NCI-H1694 treated with DMSO at 0.1 percent for 48 hours (cell line): ENCODE results near the gene ENPP6.
"Not testable (repeated sequence)": the region's sequence is repeated elsewhere in the genome, so short reads cannot be mapped to it uniquely, and the experiment has no call there.

ENCODE experiments used
- DNase-seq: peaks from one replicate; lab custom pipeline; 2025; lab: John Stamatoyannopoulos, UW

Gene ENPP6

DNA sequence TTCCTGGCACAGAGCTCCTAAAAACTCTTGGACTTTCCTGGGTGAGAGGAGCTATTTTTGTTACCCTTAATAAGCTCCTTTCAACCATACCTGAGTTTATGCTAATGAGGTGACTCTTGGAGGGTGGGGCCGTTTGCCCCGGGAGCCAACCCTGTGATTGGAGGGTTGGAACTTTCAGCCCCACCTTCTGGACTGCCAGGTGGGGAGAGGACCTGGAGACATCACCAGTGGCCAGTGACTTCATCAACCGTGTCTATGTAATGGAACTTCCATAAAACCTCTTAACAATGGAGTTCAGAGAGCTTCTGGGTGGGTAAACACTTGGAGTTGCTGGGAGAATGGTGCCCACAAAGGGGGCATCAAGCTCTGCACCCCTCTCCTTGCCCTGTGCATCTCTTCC is 17.9 kb upstream of the ENPP6 start:
- DNase-seq = no peak

DNA sequence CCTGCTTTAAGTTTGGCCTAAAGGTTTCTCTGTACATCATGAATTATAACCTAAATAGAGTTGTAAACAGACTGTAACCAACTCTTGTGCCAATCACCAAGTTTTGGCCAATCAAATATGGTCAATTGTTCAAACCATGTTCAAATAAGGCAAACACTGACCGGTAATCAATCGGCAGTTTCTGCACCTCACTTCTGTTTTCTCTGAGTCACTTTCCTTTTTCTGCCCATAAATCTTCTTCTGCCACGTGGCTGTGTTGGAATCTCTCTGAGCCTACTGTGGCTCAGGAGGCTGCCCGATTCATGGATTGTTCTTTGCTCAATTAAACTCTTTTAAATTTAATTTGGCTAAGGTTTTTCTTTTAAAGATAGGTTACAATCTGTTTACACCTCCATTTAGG is 16.5 kb upstream of the ENPP6 start:
- DNase-seq = no peak

DNA sequence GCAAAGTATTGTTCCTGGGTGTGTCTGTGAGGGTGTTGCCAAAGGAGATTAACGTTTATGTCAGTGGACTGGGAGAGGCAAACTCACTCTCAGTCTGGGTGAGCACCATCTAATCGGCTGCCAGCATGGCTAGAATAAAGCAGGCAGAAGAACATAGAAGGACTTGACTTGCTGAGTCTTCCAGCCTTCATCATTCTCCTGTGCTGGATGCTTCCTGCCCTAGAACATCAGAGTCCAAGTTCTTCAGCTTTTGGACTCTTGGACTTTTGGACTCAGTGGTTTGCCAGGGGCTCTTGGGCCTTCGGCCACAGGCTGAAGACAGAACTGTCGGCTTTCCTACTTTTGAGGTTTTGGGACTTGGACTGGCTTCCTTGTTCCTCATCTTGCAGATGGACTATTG is 15.3 kb upstream of the ENPP6 start:
- no peak for DNase-seq

DNA sequence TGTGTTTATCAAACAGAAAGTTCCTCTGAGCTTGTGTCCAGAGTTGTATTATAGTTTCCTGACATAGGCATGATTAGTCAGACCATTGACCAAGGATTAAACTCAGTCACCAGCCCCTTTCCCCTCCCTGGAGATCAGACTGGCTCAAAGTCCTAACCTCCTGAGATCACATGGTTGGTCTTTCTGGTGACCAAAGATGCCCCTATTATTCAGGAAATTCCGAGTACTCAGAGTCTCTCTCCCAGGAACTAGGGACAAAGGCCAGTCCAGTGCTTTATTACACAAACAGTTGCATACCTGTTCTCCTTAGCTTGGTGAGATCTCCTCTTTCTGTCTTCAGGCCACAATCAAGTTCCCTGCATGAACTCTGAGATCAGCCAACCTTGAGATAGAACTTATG is 14.5 kb upstream of the ENPP6 start:
- DNase-seq = no peak

DNA sequence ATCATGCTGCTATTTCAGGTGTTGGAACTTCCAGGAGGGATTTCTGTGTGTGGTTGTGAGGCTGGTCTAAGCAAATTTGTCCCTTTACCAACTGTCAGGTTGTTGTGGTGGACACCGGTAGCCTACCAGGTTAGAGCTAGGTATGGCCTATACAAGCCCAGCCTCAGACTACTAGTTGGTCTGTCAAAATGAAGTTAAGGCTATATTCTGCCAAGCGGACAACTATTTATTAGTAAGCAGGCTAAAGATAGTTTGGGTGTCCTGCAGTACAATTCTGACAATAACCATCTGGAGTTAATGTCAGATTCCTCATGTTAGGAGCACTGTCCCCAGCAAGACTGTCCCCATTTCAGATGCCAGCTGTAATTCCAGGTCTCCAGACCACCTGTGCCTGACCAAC is 13.9 kb upstream of the ENPP6 start:
- no peak for DNase-seq

DNA sequence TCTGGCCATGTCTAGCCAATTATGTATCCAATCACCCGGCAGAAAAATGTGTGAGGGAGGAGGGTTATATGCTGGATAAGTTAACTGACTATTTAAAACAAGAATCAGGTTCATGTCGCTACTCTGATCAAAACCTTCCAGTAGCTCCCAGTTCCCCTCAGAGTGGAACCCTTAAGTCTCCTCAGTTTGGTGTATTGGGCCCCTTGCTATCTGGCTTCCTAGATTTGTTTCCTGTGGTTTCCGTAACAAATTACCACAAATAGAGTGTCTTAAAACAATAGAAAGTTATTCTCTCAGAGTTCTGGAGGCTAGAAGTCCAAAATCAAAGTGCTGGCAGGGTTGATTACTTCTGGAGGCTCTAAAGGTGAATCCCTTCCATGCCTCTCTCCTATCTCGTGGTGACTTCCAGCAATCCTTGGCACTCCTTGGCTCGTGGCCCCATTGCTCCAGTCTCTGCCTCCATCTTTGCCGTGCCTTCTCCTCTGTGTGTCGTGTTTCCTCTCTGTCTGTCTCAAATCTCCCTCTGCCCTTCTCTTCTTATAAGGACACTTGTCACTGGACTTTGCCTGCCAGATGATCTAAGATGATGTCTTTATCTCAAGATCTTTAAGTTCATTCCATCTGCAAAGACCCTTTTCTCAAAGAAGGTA is 10.5 kb upstream of the ENPP6 start:
- no peak for DNase-seq

DNA sequence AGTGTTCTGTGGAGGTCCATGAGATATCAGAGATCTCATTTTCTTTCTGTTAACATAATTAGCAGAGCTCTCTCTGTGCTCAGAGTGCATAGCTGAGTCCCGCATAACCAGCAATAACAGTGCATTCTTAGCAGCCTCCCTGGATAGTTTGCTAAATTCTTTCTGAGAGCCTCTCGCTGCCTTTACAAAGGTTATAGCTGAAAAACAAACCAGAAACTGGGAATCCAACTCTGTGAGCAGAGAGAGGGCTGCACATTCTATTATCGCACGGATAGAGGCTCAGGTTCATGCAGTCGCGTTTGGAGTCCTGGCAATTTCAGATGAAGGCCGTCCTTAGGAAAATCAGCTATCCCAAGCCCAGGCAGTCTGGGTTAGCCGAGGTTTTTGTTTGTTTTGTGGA is 1.2 kb downstream of the ENPP6 start:
- no peak for DNase-seq

DNA sequence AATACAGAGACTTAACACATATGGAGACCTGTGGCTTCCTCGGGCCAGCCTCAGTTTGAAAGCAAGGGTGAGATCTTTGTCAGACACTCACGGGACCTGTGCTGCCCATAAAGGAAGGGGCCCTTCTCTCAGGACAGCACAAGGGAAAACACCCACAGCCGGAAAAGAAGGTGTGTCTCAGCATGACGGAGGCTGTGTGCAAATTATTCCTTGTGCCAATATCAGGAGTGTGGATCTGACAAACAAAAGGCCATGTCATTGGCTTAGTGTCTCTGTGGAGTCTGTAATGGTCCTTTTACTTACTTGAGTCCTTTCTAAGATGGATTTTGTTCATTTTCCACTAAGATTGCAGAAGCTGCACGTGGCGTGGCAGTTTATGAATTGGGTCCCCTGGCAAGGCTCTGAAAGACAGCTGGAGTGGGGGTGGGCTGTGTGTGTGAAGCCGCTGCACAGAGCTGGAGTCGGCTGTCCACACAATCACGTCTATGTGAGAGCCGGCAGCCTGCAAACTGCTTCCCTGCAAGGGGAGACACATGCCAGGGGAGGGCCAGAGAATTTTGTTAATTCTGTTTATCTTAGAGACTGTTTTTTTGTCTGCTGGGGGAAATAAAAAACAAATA is 1.9 kb downstream of the ENPP6 start:
- peak; percentile 16 for DNase-seq

DNA sequence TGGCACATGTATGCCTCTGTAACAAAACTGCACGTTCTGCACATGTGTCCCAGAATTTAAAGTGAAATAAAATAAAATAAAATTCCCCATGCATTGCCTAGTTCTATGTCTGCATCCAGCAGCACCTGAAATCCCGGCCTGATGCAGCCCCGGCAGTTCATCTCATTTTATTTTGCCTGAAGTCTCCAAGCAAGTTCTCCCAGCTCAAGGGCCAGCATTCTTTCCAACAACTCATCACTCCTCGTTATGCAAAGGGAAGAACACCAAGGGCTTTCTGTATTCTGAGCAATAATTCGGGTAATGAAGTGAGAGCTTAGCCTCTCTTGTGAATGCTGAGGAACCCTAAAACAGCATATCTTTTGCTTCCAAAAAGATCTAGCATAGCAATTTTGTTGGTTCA is 2.7 kb downstream of the ENPP6 start:
- DNase-seq = no peak

DNA sequence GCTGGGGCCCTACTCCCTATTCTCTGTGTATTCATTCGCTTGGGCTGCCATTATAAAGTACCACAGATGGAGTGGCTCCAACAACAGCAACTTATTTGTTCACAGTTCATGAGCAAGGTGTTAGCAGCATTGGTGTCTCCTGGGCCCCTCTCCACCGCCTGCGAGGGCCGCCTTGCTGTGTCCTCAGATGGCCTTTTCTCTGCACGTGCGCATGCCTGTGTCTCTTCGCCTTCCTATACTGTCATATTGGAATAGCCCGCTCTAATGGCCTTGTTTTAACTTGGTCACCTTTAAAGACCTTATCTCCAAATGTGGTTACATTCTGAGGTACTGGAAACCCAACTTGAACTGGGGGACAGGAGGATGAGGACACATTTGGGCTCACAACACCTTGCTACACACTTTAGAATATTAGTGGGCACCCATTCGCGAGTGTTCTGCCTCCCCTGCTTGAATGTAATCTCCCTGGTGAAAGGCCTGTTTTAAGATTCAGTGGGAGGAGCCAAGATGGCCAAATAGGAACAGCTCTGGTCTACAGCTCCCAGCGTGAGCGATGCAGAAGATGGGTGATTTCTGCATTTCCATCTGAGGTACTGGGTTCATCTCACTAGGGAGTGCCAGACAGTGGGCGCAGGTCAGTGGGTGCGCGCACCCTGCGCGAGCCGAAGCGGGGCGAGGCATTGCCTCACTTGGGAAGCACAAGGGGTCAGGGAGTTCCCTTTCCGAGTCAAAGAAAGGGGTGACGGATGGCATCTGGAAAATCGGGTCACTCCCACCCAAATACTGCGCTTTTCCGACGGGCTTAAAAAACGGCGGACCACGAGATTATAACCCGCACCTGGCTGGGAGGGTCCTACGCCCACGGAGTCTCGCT is 9.7 kb downstream of the ENPP6 start:
- DNase-seq = not testable (repeated sequence)

DNA sequence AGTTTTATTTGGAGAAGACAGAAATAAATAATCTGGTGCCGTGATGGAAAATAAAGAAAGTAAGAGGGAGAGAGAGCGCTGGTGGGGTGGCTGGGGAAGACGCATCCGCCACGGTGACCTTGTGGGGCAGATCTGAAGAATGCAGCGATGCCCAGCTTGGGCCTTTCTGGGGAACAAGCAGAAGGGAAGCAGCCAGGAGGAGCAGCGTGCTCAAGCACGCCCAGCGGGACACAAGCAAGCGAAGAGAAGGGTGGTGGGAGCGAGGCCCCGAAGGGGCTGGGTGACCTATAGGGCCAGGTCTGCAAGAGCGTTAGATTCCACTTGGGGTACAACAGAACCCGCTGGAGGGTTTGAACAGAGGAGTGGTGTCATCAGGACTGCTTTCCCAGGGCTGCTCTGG is 12.4 kb downstream of the ENPP6 start:
- DNase-seq = no peak

DNA sequence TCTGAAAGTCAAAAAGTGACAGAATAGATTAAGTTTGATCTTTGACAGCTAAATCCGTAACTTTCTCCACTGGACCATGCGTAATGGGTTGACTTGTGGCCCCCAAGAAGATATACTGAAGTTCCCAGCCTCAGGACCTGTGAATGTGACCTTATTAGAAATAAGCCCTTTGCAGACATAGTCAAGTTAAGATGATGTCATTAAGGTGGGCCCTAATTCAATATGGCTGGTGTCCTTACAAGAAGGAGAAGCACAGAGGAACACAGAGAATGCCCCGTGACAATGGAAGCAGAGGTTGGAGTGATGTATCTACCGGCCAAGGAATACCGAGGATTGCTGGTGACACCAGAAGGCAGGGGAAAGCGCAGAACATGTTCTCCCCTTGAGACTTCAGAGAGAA is 14.4 kb downstream of the ENPP6 start:
- no peak for DNase-seq

DNA sequence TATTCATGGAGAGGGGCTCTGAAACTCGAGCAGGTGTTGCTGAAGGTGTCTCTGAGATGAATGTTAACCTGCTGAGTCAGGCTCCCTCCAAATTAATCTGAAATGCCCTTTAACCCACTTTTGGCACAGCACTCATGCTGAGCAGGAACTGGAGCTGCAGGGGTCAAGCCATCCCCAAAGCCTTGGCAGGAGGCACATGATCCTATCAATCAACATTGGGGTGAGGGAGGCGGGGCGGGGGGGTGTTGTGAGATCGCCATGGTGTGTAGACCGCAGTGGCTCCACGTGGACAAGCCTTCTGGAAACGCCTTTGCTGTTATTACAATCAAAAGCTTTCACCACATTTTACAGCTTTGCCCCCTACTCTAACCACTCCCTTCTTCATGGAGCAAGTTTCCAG is 16.5 kb downstream of the ENPP6 start:
- DNase-seq = no peak

DNA sequence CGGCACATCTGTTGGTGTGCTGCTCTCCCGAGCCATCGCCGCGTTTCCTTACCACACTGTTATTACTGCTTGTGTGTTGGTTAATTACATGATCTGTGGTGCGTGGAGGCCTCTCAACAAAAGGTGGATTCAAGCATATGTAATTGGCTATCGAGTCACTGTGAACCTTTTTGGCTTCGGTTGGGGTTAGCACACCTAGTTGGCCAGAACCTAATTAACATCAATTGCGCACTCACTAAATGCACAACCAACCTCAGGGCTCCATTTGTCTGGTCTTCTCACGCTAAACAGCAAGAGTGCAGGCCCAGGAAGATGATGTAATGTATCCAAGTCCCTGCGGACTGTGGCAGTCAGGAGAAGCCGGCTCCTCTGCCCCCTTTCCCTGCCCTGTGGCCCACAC is 17.4 kb downstream of the ENPP6 start:
- no peak for DNase-seq

DNA sequence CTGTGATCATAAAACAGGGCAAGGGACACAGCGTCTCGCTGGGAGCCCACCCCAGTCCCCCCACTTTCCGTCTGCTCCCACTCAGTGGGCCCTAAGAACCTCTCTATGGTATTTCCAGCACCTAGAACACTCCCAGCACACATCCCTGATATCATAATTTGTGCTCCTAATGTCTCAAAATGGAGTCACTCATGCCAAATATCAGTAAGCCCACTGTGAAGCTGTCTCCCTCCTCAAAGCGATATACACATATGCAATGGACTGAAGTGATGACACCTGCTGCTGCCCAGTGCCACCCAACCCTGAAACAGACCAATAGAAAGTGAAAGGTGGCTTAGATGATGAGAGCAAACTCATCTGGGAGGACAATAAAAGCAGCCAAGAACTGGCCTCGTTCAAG is 17.9 kb downstream of the ENPP6 start:
- no peak for DNase-seq

DNA sequence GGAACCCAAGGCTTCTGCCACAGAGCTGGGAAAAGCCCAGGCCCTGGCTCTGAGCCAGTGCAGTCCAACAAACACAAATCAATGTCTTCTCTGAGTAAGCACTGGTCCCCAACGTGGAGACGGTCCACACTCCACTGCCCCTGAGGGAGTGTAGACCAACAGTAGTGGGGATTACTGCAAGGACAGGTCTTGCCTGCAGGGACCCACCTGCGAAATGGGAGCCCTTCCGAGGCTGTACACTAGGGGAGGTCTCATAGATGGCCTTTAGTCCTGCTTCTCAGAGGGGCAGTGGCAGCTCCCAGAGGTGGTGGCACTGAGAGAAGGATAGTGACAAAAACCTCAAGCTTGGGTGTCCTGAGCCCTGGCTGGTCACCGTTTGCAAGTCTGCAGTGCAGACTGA is 19.5 kb downstream of the ENPP6 start:
- no peak for DNase-seq

DNA sequence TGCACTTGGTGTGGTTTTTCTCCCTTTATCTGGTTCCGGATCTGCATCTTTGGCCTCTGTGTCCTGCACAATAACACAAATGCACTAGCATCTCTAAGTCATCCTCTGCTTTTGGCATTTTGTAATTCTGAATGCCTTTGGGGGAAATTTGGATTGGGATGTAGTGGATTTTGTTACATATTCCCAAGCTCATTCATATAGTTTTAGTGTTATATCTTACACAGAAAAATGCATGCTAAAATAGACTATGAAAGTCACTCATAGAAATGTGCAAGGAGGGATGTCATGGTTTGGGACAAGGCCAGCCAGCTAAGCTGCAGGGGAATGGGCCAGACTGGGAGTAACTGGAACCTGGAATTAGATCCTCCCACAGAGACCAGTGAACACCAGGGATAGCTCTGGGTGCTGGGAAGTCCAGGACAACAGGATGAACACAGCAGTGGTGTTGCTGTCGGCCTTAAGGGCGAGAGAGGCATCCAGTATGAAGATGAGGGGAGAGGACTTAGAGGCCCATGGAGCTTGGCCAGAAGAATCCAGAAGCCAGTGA is 20.1 kb downstream of the ENPP6 start:
- DNase-seq = no peak

DNA sequence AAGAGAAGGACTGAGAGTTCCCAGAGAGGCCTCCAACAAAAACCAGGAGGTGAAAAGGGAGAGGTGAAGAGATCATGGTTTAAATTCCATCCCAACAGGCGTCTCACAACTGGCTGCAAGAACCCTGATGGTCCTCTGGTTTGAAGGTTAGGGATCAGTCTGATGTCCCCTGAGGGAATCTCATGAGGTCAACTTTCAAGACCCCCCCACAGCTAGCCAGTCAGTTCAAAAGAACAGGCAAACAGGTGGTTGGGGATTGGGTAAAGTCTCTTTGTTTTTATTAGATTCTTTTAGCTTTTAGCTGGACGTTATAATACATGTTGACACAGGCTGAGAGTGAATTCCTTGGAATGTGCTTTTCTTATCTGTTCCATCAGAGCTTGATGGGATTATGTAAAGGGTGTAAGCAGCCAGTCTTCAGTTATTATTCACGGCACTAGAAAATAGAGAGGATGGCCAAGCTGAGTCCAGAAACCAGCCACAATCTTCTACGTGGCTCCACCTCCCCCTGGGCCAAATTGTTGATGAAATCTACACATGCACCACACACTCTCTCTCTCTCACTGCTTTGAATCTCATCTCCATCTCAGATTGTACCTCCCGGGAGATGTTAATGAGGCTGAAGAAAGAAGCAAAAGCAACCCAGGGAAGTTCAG is 20.8 kb downstream of the ENPP6 start:
- no peak for DNase-seq

DNA sequence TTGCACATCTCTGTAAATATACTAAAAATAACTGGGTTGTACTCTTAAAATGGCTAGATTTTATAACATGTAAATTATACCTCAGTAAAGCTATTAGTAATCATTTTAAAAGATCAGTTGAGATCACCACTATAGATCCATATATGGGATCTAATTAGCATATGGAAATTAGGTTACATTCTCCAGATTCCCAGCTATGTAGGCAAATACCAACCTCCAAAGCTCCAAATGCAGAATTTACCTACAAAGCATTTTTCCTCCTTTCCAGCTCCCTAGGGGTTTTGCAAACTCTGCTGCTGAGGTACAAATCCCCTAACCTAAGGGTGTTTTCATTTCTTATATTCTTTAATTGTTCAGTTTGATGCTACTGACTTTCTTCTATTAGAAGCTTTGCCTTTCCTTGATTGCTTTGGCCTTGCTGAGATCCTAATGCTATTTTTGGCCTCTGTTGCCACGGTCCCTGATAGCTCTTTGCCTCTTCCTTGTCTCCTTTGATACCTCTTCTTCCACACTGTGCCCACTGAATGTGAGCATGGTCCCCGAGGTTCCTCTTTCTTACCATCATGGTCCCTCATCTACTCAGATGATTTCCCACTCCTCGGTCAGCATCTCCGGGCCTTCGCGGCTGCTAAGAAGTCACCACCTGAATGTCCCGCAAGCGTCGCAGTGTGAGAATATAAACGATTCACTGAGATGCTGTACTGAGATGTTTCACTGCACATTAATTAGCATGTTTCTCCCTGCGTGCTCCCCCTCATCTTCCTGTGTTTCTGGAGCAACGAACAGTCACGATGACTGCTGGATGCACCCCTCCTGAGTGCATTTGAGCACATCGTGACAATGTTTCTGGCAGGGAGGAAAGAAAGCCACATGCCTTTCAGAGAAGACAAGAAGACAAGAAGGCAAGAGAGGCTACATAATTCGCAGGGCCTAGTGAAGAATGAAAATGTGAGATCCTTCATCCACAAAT is 23.8 kb downstream of the ENPP6 start:
- no peak for DNase-seq

DNA sequence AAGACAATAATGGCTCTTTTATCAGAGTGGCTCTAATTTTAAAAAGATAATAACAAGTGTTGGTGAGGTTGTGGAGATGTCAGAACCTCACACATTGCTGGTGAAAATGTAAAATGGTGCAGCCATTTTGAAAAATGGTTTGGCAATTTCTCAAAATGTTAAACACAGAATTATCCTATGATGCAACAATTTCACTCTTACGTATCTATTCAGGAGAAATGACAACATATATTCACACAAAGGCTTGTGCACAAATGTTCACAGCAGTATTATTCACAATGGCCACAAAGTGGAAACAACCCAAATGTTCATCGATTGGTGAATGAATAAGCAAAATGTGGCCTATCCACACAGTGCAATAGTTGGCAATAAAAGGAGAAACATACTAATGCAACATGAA is 24.7 kb downstream of the ENPP6 start:
- no peak for DNase-seq

DNA sequence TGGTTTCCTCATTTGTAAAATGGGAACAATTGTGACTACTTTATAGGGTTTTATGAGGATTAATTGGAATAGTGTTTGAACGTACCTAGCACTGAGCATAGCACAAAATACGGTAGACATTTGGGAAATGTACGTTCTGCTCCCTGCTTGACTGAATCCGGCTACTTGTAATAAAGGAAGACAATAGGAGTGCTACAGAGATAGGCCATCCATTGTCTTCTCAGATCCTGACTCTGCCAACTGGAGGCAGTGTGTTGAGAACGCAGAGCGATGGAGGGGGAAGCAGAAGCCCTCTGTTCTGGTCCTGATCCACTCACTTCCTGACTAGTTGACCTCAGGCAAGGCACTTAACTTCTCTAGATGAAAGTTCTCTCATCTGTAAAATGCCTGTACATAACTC is 26.4 kb downstream of the ENPP6 start:
- no peak for DNase-seq
